Trophoblast cell (in vitro differentiated cells and primary cell): ENCODE data around the gene OSTF1.

ENCODE experiments used
- DNase-seq, 2 donors: peaks; one replicate each; pipeline ENCODE4 v3.0.0-alpha.2; 2016
- H2AFZ ChIP-seq: 2 replicates; pipeline ENCODE4 v1.6.1; 2013; ENCODE audit warnings: low read length, moderate library complexity, mild to moderate bottlenecking; ENCODE audit not compliant: insufficient read depth, poor library complexity
- H2AK5ac ChIP-seq: 2 replicates; pipeline ENCODE4 v1.6.1; 2013; ENCODE audit warnings: mild to moderate bottlenecking, low read length
- H2BK120ac ChIP-seq: 2 replicates; pipeline ENCODE4 v1.6.1; 2013; ENCODE audit warnings: low read length, mild to moderate bottlenecking, moderate library complexity; ENCODE audit not compliant: insufficient read depth, poor library complexity
- H2BK12ac ChIP-seq: 2 replicates; pipeline ENCODE4 v1.6.1; 2013; ENCODE audit warnings: mild to moderate bottlenecking, low read length, moderate library complexity
- H2BK5ac ChIP-seq: 2 replicates; pipeline ENCODE4 v1.6.1; 2013; ENCODE audit warnings: low read length, low read depth, moderate library complexity, mild to moderate bottlenecking; ENCODE audit not compliant: poor library complexity
- H3K14ac ChIP-seq: 2 replicates; pipeline ENCODE4 v1.6.1; 2013; ENCODE audit warnings: mild to moderate bottlenecking, low read length
- H3K18ac ChIP-seq: 2 replicates; pipeline ENCODE4 v1.6.1; 2013; ENCODE audit warnings: mild to moderate bottlenecking, low read length
- H3K23ac ChIP-seq: 2 replicates; pipeline ENCODE4 v1.6.1; 2013; ENCODE audit warnings: low read length
- H3K27ac ChIP-seq: 2 replicates; pipeline ENCODE4 v1.5.1; 2013; ENCODE audit warnings: low read depth, mild to moderate bottlenecking, inconsistent platforms, low read length, moderate library complexity
- H3K27me3 ChIP-seq: 2 replicates; pipeline ENCODE4 v1.6.1; 2013; ENCODE audit warnings: inconsistent platforms, mild to moderate bottlenecking, low read length, moderate library complexity; ENCODE audit not compliant: insufficient read depth
- H3K36me3 ChIP-seq, 2 experiments: 1 replicate in 1 of 2; 2 replicates in 1 of 2; pipeline ENCODE4 v1.6.1; 2013; ENCODE audit warnings: low read length in 2 of 2, mild to moderate bottlenecking in 2 of 2, moderate library complexity in 1 of 2; ENCODE audit not compliant: insufficient read depth in 2 of 2, control insufficient read depth in 1 of 2
- H3K4ac ChIP-seq: 2 replicates; pipeline ENCODE4 v1.6.1; 2013; ENCODE audit warnings: low read depth, mild to moderate bottlenecking, low read length, moderate library complexity
- H3K4me1 ChIP-seq, 2 experiments: 1 replicate in 1 of 2; 2 replicates in 1 of 2; pipeline ENCODE4 v1.6.1; 2013; ENCODE audit warnings: low read length in 2 of 2, mild to moderate bottlenecking in 2 of 2, moderate library complexity in 1 of 2; ENCODE audit not compliant: insufficient read depth in 2 of 2, control insufficient read depth in 1 of 2
- H3K4me2 ChIP-seq: 2 replicates; pipeline ENCODE4 v1.6.1; 2013; ENCODE audit warnings: inconsistent platforms, mild to moderate bottlenecking, low read length, moderate library complexity
- H3K4me3 ChIP-seq: 2 replicates; pipeline ENCODE4 v1.5.1; 2013; ENCODE audit warnings: mild to moderate bottlenecking, low read depth, low read length, inconsistent platforms
- H3K79me1 ChIP-seq: one replicate; pipeline ENCODE4 v1.6.1; 2013; ENCODE audit warnings: low read length
- H3K79me2 ChIP-seq: 2 replicates; pipeline ENCODE4 v1.6.1; 2013; ENCODE audit warnings: low read length, mild to moderate bottlenecking; ENCODE audit not compliant: control insufficient read depth, insufficient read depth, poor library complexity
- H3K9ac ChIP-seq: 2 replicates; pipeline ENCODE4 v1.6.1; 2013; ENCODE audit warnings: mild to moderate bottlenecking, low read length
- H3K9me3 ChIP-seq: 2 replicates; pipeline ENCODE4 v1.6.1; 2013; ENCODE audit warnings: low read depth, mild to moderate bottlenecking, control low read depth, inconsistent platforms, low read length; ENCODE audit not compliant: insufficient read depth
- H4K12ac ChIP-seq: 2 replicates; pipeline ENCODE4 v1.6.1; 2013; ENCODE audit warnings: low read depth, mild to moderate bottlenecking, low read length, moderate library complexity
- H4K8ac ChIP-seq: 2 replicates; pipeline ENCODE4 v1.6.1; 2013; ENCODE audit warnings: low read depth, mild to moderate bottlenecking, low read length, moderate library complexity
- H4K91ac ChIP-seq: one replicate; pipeline ENCODE4 v1.6.1; 2013; ENCODE audit warnings: low read depth, mild to moderate bottlenecking, low read length, moderate library complexity
- WGBS: extraction: QIAGEN DNeasy Blood & Tissue Kit; methylation state at CpG from one replicate; pipeline ENCODE4 v1.1.7; 2013; ENCODE audit warnings: missing lambda C conversion rate; ENCODE audit not compliant: insufficient read length, insufficient coverage; ENCODE audit errors: extremely low coverage; 5-methylcytosine and 5-hydroxymethylcytosine counted together

OSTF1 gene

GRCh38 chr9:75156858-75157257 is 68.5 kb downstream of the OSTF1 start:
- no peak overlapping the region for H3K18ac ChIP-seq
- H2BK120ac ChIP-seq: no peak overlapping the region
- H3K14ac ChIP-seq: no peak overlapping the region
- H4K91ac ChIP-seq: no peak overlapping the region
- H3K79me1 ChIP-seq: no peaks in the 10 kb centered on the region
- no peaks in the 10 kb centered on the region for H3K79me2 ChIP-seq
- no peak overlapping the region for H2AFZ ChIP-seq
- H2AK5ac ChIP-seq: no peak overlapping the region
- no peak overlapping the region for H2BK5ac ChIP-seq
- H3K9ac ChIP-seq: no peak overlapping the region
- no peak overlapping the region for H2BK12ac ChIP-seq
- H3K27me3 ChIP-seq: no peaks in the 10 kb centered on the region
- H3K9me3 ChIP-seq: no peaks in the 10 kb centered on the region
- H3K36me3 ChIP-seq: peaks cover 3 to 5% of the 10 kb centered on the region in 2 experiments
- no peak overlapping the region for H3K27ac ChIP-seq
- no peak overlapping the region for H4K12ac ChIP-seq
- H4K8ac ChIP-seq: no peak overlapping the region
- no peak overlapping the region for H3K23ac ChIP-seq
- H3K4ac ChIP-seq: no peak overlapping the region
- WGBS: no CpG with 5 or more reads among the region's 1 CpG
- no peak for DNase-seq
- no peaks in the 10 kb centered on the region for H3K4me1 ChIP-seq
- no peak overlapping the region for H3K4me2 ChIP-seq
- no peak overlapping the region for H3K4me3 ChIP-seq

- Histone ChIP-seq H3K36me3 (peaks cover 0 to 2% of the 10 kb centered on the region in 2 experiments), H2AFZ (no peak overlapping the region), H3K27me3 (no peaks in the 10 kb centered on the region), H2BK12ac (no peak overlapping the region), H3K23ac (no peak overlapping the region), H3K27ac (no peak overlapping the region), H4K12ac (no peak overlapping the region), H3K4ac (no peak overlapping the region), H3K14ac (no peak overlapping the region), H2BK5ac (no peak overlapping the region), H2BK120ac (no peak overlapping the region), H3K18ac (no peak overlapping the region), H3K9ac (no peak overlapping the region), H3K4me3 (no peak overlapping the region), H4K8ac (no peak overlapping the region), H3K79me2 (no peaks in the 10 kb centered on the region), H3K79me1 (no peaks in the 10 kb centered on the region), H3K4me1 (no peaks in the 10 kb centered on the region), H2AK5ac (no peak overlapping the region), H3K9me3 (no peaks in the 10 kb centered on the region), H4K91ac (no peak overlapping the region), H3K4me2 (no peak overlapping the region)
- DNase-seq: no peak
- WGBS: no CpG with 5 or more reads among the region's 2 CpGs
Observed at GRCh38 chr9:75161116-75161857, 73.0 kb downstream of the OSTF1 start.

- H3K4me3 ChIP-seq: no peak overlapping the region
- no peaks in the 10 kb centered on the region for H3K79me2 ChIP-seq
- H4K8ac ChIP-seq: no peak overlapping the region
- H3K4me1 ChIP-seq: peaks cover 2 to 5% of the 10 kb centered on the region in 2 experiments
- DNase-seq: no peak
- H3K23ac ChIP-seq: no peak overlapping the region
- H3K27me3 ChIP-seq: no peaks in the 10 kb centered on the region
- H2AFZ ChIP-seq: no peak overlapping the region
- H3K9me3 ChIP-seq: no peaks in the 10 kb centered on the region
- peaks cover 2% of the 10 kb centered on the region for H3K79me1 ChIP-seq
- no peak overlapping the region for H3K9ac ChIP-seq
- H4K91ac ChIP-seq: no peak overlapping the region
- H3K4me2 ChIP-seq: no peak overlapping the region
- no peak overlapping the region for H4K12ac ChIP-seq
- no peak overlapping the region for H3K18ac ChIP-seq
- H2BK5ac ChIP-seq: no peak overlapping the region
- H3K4ac ChIP-seq: no peak overlapping the region
- WGBS: no CpG with 5 or more reads among the region's 5 CpGs
- no peak overlapping the region for H2BK12ac ChIP-seq
- H2BK120ac ChIP-seq: no peak overlapping the region
- no peak overlapping the region for H2AK5ac ChIP-seq
- peaks cover 0 to 2% of the 10 kb centered on the region in 2 experiments for H3K36me3 ChIP-seq
- no peak overlapping the region for H3K27ac ChIP-seq
- H3K14ac ChIP-seq: no peak overlapping the region
Observed at GRCh38 chr9:75163764-75164163, 75.5 kb downstream of the OSTF1 start.

GRCh38 chr9:75164573-75164972 is 76.3 kb downstream of the OSTF1 start:
- peaks cover 2 to 6% of the 10 kb centered on the region in 2 experiments for H3K4me1 ChIP-seq
- no peaks in the 10 kb centered on the region for H3K9me3 ChIP-seq
- H3K79me2 ChIP-seq: no peaks in the 10 kb centered on the region
- H4K8ac ChIP-seq: no peak overlapping the region
- no peak overlapping the region for H4K91ac ChIP-seq
- H3K4me2 ChIP-seq: no peak overlapping the region
- H3K14ac ChIP-seq: no peak overlapping the region
- H2BK12ac ChIP-seq: no peak overlapping the region
- H2BK120ac ChIP-seq: no peak overlapping the region
- peaks cover 0 to 2% of the 10 kb centered on the region in 2 experiments for H3K36me3 ChIP-seq
- peaks cover 2% of the 10 kb centered on the region for H3K79me1 ChIP-seq
- no peak overlapping the region for H3K18ac ChIP-seq
- H2AK5ac ChIP-seq: no peak overlapping the region
- no peak overlapping the region for H4K12ac ChIP-seq
- no peak overlapping the region for H2AFZ ChIP-seq
- H3K4me3 ChIP-seq: no peak overlapping the region
- no peak overlapping the region for H3K27ac ChIP-seq
- no peak overlapping the region for H3K9ac ChIP-seq
- H3K27me3 ChIP-seq: no peaks in the 10 kb centered on the region
- no peak overlapping the region for H3K4ac ChIP-seq
- H2BK5ac ChIP-seq: no peak overlapping the region
- no peak for DNase-seq
- no peak overlapping the region for H3K23ac ChIP-seq
